GM12892 (cell line): ENCODE data around the gene CSNK1E.

Experiments used
- POLR2A ChIP-seq: IDR thresholded peaks from 2 replicates; pipeline ENCODE4 v1.6.1; 2011; ENCODE audit warnings: low read depth, low read length, control low read depth
- POLR2AphosphoS5 ChIP-seq: IDR thresholded peaks from 2 replicates; pipeline ENCODE4 v1.6.1; 2011; ENCODE audit warnings: low read depth, low read length, control low read depth

DNA sequence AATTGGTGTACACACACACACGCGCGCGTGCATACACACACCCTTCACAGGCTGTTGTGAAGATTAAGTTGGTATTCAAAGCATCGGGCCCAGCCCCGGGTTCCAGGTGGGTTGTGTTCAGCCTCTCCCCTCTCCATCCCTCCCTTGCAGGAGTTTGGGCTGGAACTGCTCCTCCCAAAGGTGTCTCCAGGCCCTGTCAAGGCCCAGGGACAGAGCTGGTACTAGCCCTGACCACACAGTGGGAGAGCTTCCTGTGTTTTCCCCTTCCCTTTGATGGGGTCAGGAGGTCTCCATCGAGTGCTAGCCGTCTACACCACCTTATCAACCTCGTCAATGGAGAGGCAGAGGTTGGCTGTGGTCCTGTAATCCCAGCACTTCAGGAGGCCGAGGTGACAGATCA, 36.5 kb upstream of the CSNK1E start:
- no peak for TF ChIP-seq POLR2A
- no peak for TF ChIP-seq POLR2AphosphoS5
